GM19043 (cell line): ENCODE results near the gene PHKG1.
"Not testable (repeated sequence)": the region's sequence is repeated elsewhere in the genome, so short reads cannot be mapped to it uniquely, and the experiment has no call there.

Experiments
- ATAC-seq: cut with Tn5 transposase; IDR thresholded peaks from one replicate; pipeline ENCODE4 v1.9.1; 2021; ENCODE audit warnings: low read depth; ENCODE audit not compliant: unreplicated experiment

The PHKG1 gene

DNA sequence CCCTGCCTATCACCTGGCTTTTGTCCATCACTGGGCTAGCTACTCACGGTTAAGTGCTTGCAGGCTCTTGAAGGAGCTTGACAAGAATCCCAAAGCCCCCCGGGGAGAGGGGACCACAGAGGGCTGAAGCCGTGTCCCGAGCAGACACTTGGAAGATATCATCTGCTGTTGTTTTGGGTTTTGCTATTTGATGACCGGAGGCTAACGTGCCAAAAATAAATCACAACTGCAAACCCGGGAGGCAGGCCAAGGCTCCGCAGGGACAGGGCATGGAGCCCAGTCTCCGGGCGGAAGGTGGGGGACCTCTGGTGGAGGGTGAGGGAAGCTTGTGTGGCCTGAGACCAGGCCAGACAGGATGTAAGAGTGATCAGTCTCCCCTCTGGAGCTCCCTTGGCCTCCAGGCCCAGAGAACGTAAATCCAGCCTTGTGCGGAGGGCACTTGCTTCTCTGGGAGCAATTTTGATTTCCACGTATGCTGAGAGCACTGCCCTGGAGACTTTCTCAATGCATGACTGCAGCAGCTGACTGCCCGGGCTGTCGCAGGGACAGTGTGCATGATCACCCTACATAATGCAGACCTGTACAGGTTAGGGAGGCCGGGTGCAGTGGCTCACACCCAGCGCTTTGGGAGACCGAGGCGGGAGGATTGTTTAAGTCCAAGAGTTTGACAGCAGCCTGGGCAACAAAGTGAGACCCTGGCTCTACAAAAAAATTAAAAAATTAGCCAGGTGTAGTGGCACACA, at the start of gene PHKG1:
PHKG1 (minus strand) TSS at position 164 of the 743 bp plus-strand sequence. CDS start 4,011 bp downstream, outside the sequence.
- no peak for ATAC-seq

DNA sequence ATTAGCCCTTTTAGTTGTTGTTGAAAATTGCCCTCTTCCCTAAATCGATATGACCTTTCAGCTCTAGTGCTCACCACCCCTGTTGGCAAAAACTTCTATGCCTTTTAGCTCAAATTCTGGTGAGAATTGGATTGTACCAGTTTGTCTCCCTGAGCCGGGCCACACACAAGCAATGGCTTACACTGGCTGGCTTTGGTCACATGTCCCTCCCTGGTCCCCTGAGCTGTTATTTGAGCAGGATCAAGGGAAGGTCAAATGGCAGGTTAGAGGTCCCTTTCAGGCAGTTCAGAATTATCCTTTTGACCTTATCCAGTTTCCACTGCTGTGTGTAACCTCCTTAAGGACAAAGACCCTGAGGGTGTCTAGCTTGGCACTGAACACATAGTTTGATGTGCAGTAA, 38.3 kb upstream of the PHKG1 start:
- ATAC-seq: not testable (repeated sequence)

DNA sequence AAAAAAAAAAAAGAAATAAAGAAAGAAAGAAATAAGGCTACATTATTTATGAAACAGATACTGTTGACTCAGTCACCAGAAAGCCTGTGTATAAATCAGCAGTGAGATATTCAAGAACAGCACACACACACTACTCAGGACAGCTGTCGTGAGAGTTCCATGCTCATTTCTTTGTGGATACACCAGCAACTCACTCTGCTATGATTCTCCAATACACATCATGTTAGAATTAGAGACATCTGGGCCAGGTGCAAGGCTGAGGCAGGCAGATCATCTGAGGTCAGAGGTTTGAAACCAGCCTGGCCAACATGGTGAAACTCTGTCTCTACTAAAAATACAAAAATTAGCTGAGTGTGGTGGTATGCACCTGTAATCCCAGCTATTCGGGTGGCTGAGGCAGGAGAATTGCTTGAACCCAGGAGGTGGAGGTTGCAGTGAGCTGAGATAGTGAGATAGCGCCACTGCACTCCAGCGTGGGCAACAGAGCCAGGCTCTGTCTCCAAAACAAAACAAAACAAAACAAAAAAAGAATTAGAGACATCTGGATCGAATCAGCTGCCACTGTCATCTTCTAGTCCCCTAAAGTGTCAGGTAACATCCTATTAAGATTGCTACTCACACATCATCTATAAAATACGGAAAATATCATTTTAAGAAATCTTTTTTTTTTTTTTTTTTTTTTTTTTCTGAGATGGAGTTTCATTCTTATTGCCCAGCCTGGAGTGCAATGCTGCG, 34.7 kb upstream of the PHKG1 start:
- ATAC-seq: no peak

DNA sequence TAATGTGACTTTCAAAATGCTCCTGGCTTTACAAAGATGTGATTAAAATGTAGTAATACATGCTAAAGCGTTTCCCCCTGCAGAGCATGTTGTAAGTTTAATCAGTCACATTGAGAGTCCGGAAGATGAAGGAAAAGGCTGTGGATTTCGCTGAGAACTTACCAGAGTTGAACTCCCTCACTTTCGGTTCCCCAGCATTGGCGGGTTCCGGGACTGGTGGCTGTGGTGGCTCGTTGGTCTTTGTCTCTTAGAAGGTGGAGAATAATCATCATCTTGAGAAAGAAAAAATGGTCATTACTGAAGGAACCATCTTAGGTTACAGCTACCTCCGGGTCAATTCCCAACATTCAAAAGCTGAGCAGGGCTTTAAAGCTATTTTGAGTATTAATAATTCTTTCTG, 33.1 kb upstream of the PHKG1 start:
- ATAC-seq: no peak

DNA sequence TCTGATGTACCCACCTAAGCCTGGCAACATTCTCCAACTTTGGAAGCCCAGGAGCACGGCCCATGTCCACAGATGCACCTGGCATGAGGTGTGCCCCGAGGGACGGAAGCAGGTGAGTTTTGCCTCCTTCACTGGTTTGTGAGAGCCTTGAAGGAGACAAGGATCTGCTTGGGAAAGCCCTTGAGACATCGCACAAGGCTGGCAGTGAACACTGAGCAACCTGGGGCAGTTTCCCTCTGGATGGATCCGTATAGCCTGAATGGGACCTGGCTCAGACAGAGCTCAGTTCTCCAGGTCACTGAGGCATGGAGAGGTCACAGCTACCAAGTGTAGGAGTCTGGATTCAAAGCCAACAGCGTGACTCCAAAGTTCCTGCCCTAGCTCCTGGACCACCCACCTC, 32.2 kb upstream of the PHKG1 start:
- no peak for ATAC-seq

DNA sequence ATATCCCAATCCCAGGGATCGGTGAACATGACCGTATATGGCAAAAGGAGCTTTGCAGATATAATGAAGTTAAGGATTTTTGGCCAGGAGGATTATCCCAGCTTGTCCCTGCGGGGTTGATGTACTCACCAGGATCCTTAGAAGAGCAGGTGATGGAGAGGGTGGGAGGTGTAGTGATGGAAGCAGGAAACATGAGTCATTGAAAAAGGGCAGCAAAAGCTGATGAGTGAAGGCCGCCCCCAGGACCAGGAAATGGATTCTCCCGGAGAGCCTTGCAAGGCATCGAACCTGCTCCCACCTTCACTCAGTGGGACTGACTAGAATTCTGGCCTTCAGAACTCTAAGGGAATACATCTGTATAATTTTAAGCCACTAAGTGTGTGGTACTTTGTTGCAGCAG, 28.7 kb upstream of the PHKG1 start:
- no peak for ATAC-seq

DNA sequence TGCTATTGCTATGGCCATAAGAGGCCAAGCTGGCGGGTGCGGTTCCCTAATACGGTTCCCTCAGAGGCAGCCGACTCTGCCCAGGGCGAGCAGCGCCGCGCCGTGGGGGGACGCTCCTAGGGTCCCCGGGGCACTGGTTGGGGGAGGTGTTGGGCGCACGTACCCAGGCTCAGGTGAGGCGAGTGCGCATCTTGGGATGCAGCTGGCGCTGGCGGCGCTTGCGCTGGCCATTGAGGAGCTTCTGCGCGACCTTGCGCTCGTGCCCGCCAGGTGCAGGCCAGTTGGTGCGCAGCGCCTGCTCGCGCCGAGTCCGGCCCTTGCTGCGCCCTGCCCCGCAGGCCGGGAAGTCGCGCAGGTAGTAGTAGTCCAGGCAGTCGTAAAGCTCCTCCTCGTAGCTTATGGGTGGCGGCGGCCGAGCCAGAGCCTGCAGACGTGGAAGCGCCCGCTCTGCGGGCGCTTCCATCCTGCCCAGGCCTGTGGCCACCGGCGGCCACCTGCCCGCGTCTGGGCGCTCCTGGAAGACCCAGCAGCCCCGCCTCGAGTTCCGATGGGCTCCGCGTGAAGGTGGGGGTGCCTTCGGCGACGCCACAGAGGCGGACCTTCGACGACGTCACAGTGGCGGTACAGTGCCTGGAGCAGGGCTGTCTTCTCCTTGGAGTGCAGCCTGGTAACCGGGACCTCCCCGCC, 23.2 kb upstream of the PHKG1 start, which contains the start of gene NUPR2:
NUPR2 (minus strand) TSS at position 566 of the 687 bp plus-strand sequence; CDS start at position 463, 103 bp downstream.
- no peak for ATAC-seq

DNA sequence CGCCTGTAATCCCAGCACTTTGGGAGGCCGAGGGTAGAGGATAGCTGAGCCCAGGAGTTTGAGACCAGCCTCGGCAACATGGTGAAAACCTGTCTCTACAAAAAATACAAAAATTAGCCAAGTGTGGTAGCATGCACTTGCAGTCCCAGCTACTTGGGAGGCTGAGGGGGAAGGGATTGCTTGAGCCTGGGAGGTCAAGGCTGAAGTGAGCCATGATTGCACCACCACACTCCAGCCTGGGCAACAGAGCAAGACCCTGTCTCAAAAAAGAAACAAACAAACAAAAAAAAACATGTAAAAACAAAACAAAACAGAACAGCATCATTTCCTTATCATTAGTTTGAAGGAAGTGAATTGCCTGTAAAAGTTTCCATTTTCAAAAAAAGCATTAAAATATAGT, 19.5 kb upstream of the PHKG1 start:
- ATAC-seq: not testable (repeated sequence)

DNA sequence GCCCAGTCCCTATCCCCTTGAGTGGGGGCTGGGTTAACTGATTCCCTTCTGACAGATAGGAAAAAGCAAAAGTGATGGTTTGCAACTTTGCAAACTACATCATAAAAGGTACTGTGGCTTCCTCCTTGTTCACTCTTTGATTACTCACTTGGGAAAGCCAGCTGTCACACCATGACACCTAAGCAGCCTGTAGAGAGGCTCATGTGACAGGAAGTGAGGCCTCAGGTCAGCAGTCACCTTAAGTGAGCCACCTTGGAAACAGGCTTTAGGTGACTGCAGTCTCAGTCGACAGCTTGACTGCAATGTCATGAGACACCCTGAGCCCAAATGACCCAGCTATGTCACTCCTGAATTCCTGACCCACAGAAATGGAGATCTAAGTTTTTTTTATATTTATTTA, 17.9 kb upstream of the PHKG1 start:
- ATAC-seq: no peak

DNA sequence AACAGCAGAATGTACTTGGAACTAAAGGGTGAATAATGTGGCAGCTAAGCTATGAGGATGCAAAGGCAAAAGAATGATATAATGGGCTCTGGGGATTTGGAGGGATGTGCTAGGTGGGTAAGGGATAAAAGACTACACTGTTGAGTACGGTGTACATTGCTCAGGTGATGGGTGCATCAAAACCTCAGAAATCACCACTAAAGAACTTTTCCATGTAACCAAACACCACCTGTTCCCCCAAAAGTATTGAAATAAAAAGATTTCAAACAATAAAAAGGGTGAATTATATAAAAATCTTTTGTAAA, 15.2 kb upstream of the PHKG1 start:
- no peak for ATAC-seq

DNA sequence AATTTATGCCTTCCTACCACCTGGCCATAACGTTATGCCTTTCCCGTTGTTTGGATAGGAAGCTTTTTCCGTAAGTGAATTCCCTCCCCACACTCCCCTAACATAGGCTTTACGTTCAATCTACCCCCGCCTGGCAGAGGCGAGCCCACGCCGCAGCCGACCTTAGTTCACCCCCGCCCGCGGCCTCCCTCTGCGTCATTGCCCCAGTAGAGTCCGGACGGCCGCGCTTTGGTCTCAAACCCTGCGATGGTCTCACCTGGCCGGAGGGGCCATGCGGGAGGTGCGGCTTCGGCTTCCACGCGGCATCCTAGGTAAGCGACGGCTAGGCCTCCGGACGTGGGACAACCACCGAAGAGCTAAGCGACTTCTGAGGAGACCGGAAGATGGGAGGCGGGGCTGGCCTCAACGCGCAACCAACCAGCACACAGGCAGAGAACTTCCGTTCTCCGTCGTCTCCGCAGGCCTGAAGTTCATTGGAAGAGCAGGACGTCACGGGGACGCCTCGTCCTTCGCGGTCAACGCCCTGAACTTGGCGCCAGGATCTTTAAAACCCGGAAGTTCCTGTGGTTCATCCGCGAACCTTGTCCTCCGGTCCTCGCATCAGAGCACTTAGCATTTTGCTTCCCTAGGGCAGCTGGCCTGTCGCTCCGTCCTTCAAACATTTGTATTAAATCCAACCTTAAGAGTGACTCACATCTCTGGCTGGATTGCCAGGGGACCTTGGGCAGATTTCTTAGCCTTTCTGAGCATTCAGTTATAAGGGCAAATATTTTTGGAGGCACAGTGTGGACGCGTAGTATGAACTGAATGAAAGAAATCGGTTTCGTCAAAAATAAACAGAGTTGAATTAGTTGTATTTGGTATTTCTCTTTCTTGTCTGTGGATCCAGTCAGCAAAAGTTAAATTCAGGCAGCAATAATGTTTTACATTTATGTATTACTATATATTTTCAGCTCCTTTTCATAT, 13.6 kb upstream of the PHKG1 start, which contains the start of gene CHCHD2:
CHCHD2 (minus strand) TSS at position 369 of the 966 bp plus-strand sequence; CDS start at position 306, 63 bp downstream.
- peak; percentile 99 for ATAC-seq

DNA sequence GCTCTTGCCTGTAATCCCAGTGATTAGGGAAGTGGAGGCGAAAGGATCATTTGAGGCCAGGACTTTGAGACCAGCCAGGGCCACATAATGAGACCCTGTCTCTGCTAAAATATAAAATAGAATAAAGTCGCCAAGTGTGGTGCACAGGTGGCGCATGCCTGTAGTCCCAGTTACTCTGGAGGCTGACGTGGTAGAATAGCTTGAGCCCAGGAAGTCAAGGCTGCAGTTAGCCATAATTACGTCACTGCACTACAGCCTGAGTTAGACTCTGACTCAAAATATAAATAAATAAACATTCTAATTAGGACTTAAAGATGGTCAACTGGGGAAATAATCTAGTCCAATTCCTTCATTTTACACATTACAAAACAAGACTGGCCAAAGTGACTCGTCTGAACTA, 12.8 kb upstream of the PHKG1 start:
- no peak for ATAC-seq

DNA sequence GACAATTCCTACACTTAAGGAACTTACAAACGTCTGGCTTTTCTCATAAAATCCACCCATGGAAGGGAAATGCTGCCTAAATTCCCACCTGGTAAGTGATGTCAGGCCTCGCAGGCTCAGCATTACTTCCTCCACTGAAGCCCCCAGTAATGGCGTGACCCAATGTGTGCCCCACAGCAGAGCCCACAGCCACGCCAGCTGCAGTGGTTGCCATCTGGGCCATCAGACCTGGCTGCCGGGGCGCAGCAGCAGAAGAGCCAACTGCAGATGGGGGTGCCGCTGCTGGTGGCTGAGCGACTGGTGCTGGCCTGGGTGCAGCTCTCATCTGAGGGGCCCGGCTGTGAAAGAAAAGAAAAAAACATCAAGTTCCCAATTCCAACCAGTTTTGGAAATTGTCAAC, 11.4 kb upstream of the PHKG1 start:
- not testable (repeated sequence) for ATAC-seq

DNA sequence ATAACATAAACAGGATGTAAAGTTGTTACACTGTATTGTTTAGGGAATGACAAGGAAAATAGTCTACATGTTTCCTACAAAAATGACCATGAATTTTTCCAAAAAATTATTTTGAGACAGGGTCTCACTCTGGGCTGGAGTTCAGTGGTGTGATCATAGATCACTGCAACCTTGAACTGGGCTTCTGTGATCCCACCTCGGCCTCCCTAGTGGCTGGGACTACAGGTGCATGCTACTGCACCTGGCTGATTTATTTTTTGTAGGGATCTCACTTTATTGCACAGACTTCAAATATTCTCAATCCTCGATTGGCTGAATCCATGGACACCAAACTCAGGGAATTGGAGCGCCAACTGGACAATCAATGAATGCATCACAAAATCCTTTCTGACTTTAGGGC, 6.9 kb upstream of the PHKG1 start:
- no peak for ATAC-seq

DNA sequence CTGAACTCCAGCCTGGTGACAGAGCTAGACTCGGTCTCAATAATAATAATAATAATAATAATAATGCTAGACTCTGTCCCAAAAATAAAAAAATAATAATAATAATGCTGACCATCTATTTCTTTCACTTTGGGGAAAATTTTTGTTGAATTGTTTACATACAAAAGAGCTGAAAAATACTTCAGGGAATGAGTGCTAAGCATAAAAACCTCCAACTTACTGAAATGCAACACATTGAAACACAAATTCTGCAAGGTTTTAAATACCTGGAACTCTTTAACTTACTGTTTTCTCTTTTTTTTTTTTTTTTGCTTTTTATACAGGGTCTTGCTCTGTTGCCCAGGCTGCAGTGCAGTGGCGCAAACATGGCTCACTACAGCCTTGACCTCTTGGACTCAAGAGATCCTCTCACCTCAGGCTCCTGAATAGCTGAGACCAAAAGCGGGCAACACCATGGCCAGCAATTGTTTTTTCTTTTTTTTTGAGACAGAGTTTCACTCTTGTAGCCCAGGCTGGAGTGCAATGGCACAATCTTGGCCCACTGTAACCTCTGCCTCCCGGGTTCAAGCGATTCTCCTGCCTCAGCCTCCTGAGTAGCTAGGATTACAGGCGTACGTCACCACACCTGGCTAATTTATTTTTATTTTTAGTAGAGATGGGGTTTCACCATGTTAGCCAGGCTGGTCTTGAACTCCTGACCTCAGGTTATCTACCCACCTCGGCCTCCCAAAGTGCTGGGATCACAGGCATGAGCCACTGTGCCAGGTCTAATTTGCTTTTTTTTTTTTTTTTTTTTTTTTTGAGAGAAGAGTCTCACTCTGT, 5.6 kb upstream of the PHKG1 start:
- not testable (repeated sequence) for ATAC-seq

DNA sequence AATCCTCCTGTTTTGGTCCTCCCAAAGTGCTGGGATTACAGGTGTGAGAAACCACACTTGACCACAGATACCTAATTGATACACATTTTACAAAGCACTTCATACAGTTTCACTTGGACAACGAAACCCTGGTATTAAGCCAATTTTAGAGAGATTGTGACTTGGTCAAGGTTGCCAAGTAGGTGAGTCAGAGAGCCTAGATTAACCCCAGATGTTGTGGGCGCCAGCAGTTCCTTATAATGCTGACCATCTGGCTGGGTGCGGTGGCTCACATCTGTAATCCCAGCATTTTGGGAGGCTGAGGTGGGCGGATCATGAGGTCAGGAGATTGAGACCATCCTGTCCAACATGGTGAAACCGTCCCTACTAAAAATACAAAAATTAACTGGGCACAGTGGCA, 4.9 kb upstream of the PHKG1 start:
- no peak for ATAC-seq

DNA sequence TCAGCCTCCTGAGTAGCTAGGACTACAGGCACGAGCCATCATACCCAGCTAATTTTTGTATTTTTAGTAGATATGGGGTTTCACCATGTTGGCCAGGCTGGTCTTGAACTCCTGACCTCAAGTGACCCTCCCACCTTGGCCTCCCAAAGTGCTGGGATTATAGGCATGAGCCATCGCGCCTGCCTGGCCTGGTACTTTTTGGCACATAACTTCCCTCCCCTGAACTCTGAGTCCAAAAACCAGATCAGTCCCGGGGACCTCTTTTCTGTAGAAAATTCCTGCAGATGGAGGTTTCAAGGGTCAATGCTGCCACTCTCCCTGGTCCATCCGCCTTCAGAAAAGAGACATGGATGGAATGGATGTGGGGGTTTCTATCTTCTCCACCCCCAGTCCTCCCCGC, 364 bp downstream of the PHKG1 start:
- not testable (repeated sequence) for ATAC-seq

DNA sequence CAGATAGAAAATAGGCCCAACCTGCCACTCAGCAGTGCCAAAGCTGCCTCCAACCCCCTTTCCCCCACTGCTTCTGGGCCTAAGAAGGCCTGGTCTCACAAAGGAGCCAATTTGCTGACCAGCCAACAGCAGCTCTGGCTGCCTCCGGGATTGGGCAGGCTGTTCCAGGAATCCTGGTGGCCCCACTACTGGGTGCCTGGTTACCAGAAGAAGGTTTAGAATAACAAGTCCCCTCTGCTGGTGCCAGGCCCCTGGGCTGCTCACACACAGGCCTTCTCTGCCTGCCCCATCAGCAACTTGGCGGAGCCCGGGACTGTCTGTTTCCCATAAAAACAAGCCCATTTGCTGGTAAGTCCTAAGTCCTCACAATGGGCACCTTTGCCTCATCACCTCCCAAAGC, 1.2 kb downstream of the PHKG1 start:
- no peak for ATAC-seq

DNA sequence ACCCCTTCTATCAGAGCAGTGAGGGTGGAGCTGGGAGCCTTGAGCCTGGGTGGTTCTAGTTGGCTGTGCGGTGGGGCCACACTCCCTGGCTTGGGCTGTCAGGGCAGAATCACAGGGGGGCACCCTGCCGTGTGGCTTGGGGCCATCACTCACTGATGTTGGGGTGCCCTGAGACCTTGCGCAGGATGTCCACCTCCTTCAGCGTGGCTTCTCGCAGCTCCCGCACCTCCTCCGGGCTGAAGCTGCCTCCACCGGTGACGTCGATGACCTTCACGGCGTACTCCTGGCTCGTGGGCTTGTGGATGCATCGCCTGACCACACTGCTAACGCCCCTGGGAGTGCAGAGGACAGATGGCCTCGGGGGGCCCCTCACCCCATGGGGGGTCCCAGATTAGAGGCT, 5.3 kb downstream of the PHKG1 start:
- ATAC-seq: no peak
